H1 (cell line): ENCODE measurements around the gene DAPK2. TPM values are rescaled to one million over a fixed set of nuclear protein-coding genes. Genes with fewer than 3 reads are reported as not detected.

Experiments used
- CTCF ChIA-PET: fragments of 300-600 bp; sonication (Branson Sonifier 250); formaldehyde crosslinking; loops from one replicate; lab custom pipeline; 2021; ENCODE audit not compliant: partially characterized antibody; lab: Charles Lee
- POLR2A ChIA-PET: fragments of 300-600 bp; sonication (Branson Sonifier 250); formaldehyde crosslinking; loops from one replicate; lab custom pipeline; 2021; ENCODE audit warnings: inconsistent platforms; ENCODE audit not compliant: partially characterized antibody; lab: Charles Lee
- DNase-seq, 2 experiments: peaks; one replicate each; pipeline versions ENCODE4 v3.0.0 to v3.0.0-alpha.2; 2010 to 2022; ENCODE audit warnings: low spot score in 2 of 2, low read depth in 1 of 2, mixed read lengths in 1 of 2
- FAIRE-seq: peaks from 2 replicates; lab custom pipeline; 2011; peaks lifted over from hg19 to GRCh38; lab: Jason Lieb, UNC
- H2AFZ ChIP-seq: 2 replicates; pipeline ENCODE4 v1.8.1; 2012; ENCODE audit warnings: low read length, inconsistent platforms
- H2AK5ac ChIP-seq: 2 replicates; pipeline ENCODE4 v1.6.1; 2013; ENCODE audit warnings: low read depth, low read length
- H2BK120ac ChIP-seq: replicated peaks from 2 replicates; pipeline ENCODE3; 2013; ENCODE audit warnings: low read depth, low read length, inconsistent platforms
- H2BK12ac ChIP-seq: 2 replicates; pipeline ENCODE4 v1.6.1; 2013; ENCODE audit warnings: low read depth, low read length
- H2BK15ac ChIP-seq: 2 replicates; pipeline ENCODE4 v1.6.1; 2013; ENCODE audit warnings: low read length
- H2BK20ac ChIP-seq: 2 replicates; pipeline ENCODE4 v1.6.1; 2013; ENCODE audit warnings: low read length
- H2BK5ac ChIP-seq: 2 replicates; pipeline ENCODE4 v1.6.1; 2013; ENCODE audit warnings: low read depth, low read length
- H3K14ac ChIP-seq: 2 replicates; pipeline ENCODE4 v1.6.1; 2013; ENCODE audit warnings: inconsistent platforms; ENCODE audit not compliant: insufficient read length
- H3K18ac ChIP-seq: 2 replicates; pipeline ENCODE4 v1.6.1; 2013; ENCODE audit warnings: low read length; ENCODE audit errors: extremely low read depth
- H3K23ac ChIP-seq: 2 replicates; pipeline ENCODE4 v1.6.1; 2013; ENCODE audit warnings: inconsistent platforms; ENCODE audit not compliant: insufficient read length
- H3K23me2 ChIP-seq: 2 replicates; pipeline ENCODE4 v1.6.1; 2013; ENCODE audit warnings: low read depth, low read length
- H3K27ac ChIP-seq: 2 replicates; pipeline ENCODE4 v1.6.1; 2011; ENCODE audit warnings: low read depth, low read length, inconsistent platforms
- H3K27me3 ChIP-seq, 4 experiments: replicated peaks in 1 of 4; 1 replicate in 1 of 4; 2 replicates in 3 of 4; pipeline versions ENCODE4 v1.6.1 to v1.8.1; 2011 to 2013; ENCODE audit warnings: low read length in 3 of 4, mild to moderate bottlenecking in 3 of 4, inconsistent platforms in 2 of 4, mixed read lengths in 2 of 4, moderate library complexity in 1 of 4; ENCODE audit not compliant: control insufficient read depth in 3 of 4, insufficient read depth in 3 of 4; ENCODE audit errors: extremely low read depth in 1 of 4
- H3K36me3 ChIP-seq, 4 experiments: 2 replicates each; pipeline versions ENCODE4 v1.6.1 to v1.8.1; 2011 to 2013; ENCODE audit warnings: mild to moderate bottlenecking in 4 of 4, low read length in 3 of 4, moderate library complexity in 2 of 4, control low read depth in 1 of 4, inconsistent platforms in 1 of 4; ENCODE audit not compliant: insufficient read depth in 4 of 4, control insufficient read depth in 2 of 4
- H3K4ac ChIP-seq: replicated peaks from 2 replicates; pipeline ENCODE3; 2013; ENCODE audit warnings: low read length, low read depth, mixed read lengths, inconsistent platforms; ENCODE audit not compliant: insufficient read length
- H3K4me1 ChIP-seq, 4 experiments: replicated peaks in 1 of 4; 1 replicate in 1 of 4; 2 replicates in 3 of 4; pipeline versions ENCODE4 v1.6.1 to v1.8.1; 2011 to 2013; ENCODE audit warnings: low read length in 3 of 4, inconsistent platforms in 2 of 4, mixed read lengths in 1 of 4; ENCODE audit not compliant: insufficient read depth in 4 of 4, control insufficient read depth in 3 of 4
- H3K4me2 ChIP-seq, 2 experiments: 2 replicates each; pipeline versions ENCODE4 v1.6.1 to v1.8.1; 2011 to 2013; ENCODE audit warnings: low read depth in 2 of 2, low read length in 2 of 2, control low read depth in 1 of 2, inconsistent platforms in 1 of 2, mild to moderate bottlenecking in 1 of 2; ENCODE audit not compliant: insufficient read depth in 1 of 2
- H3K4me3 ChIP-seq, 4 experiments: fragments of 200-600, 300-600 bp in 1 of 4; sonication (generic), shearing (Covaris generic), sonication (Bioruptor Twin) in 1 of 4; 2 replicates each; pipeline versions ENCODE4 v1.5.1 to v1.8.1; 2011 to 2016; ENCODE audit warnings: low read length in 4 of 4, low read depth in 3 of 4, control low read depth in 2 of 4, inconsistent platforms in 2 of 4, mild to moderate bottlenecking in 2 of 4, mixed read lengths in 1 of 4, moderate library complexity in 1 of 4; ENCODE audit not compliant: insufficient read depth in 2 of 4; ENCODE audit errors: extremely low read depth in 1 of 4
- H3K56ac ChIP-seq: replicated peaks from 2 replicates; pipeline ENCODE3; 2013; ENCODE audit warnings: low read depth, mild to moderate bottlenecking, mixed read lengths, low read length, inconsistent platforms; ENCODE audit not compliant: insufficient read length
- H3K79me1 ChIP-seq: 2 replicates; pipeline ENCODE4 v1.6.1; 2013; ENCODE audit warnings: low read depth, low read length, control low read depth
- H3K79me2 ChIP-seq, 2 experiments: 2 replicates each; pipeline versions ENCODE4 v1.6.1 to v1.8.1; 2012 to 2013; ENCODE audit warnings: low read length in 2 of 2, mild to moderate bottlenecking in 2 of 2, inconsistent platforms in 1 of 2; ENCODE audit not compliant: insufficient read depth in 2 of 2, control insufficient read depth in 1 of 2
- H3K9ac ChIP-seq, 4 experiments: replicated peaks in 1 of 4; 1 replicate in 1 of 4; 2 replicates in 3 of 4; pipeline versions ENCODE4 v1.6.1 to v1.8.1; 2011 to 2013; ENCODE audit warnings: low read depth in 3 of 4, low read length in 3 of 4, control low read depth in 2 of 4, mild to moderate bottlenecking in 2 of 4, moderate library complexity in 2 of 4, inconsistent platforms in 1 of 4; ENCODE audit errors: extremely low read depth in 1 of 4
- H3K9me3 ChIP-seq, 2 experiments: 2 replicates each; pipeline versions ENCODE4 v1.6.1 to v1.8.1; 2012 to 2013; ENCODE audit warnings: mild to moderate bottlenecking in 2 of 2, moderate library complexity in 2 of 2, control low read depth in 1 of 2, inconsistent platforms in 1 of 2, low read depth in 1 of 2, low read length in 1 of 2, mixed read lengths in 1 of 2; ENCODE audit not compliant: insufficient read depth in 2 of 2
- H4K20me1 ChIP-seq, 2 experiments: replicated peaks in 1 of 2; 2 replicates each; pipeline versions ENCODE3 to v1.8.1; 2011 to 2013; ENCODE audit warnings: inconsistent platforms in 2 of 2, low read length in 2 of 2, mild to moderate bottlenecking in 1 of 2; ENCODE audit not compliant: insufficient read depth in 2 of 2, control insufficient read depth in 1 of 2
- H4K5ac ChIP-seq: 2 replicates; pipeline ENCODE4 v1.6.1; 2013; ENCODE audit warnings: low read length, low read depth, mixed read lengths, inconsistent platforms; ENCODE audit not compliant: insufficient read length
- H4K8ac ChIP-seq: 2 replicates; pipeline ENCODE4 v1.8.0; 2013; ENCODE audit warnings: mild to moderate bottlenecking, moderate library complexity, low read length, inconsistent platforms; ENCODE audit not compliant: insufficient read depth; ENCODE audit errors: extremely low read depth
- H4K91ac ChIP-seq: replicated peaks from 2 replicates; pipeline ENCODE3; 2013; ENCODE audit warnings: low read length, mixed read lengths, inconsistent platforms; ENCODE audit not compliant: insufficient read length
- ASH2L ChIP-seq: fragments of 200-600, 300-600 bp; sonication (generic); IDR thresholded peaks from one replicate; pipeline ENCODE4 v1.7.1; 2017; ENCODE audit warnings: low read length
- YY1 ChIP-seq: IDR thresholded peaks from 2 replicates; pipeline ENCODE4 v1.6.1; 2011; ENCODE audit warnings: low read depth, mild to moderate bottlenecking, low read length
- WGBS, 2 experiments: shearing (Covaris generic) in 1 of 2; methylation state at CpG; one replicate each; pipeline versions ENCODE4 v1.1.6 to v1.1.7; 2013 to 2015; ENCODE audit warnings: low lambda C conversion rate in 2 of 2, mixed read lengths in 2 of 2, inconsistent platforms in 1 of 2, low coverage in 1 of 2, missing lambda C conversion rate in 1 of 2; ENCODE audit not compliant: insufficient replicate concordance in 2 of 2, insufficient coverage in 1 of 2, insufficient read length in 1 of 2; ENCODE audit errors: extremely low coverage in 1 of 2, missing lambda C conversion rate in 1 of 2; 5-methylcytosine and 5-hydroxymethylcytosine counted together
- polyA plus RNA-seq, 7 experiments: library from polyadenylated mRNA; depleted of rRNA in 3 of 7; stranded (reverse) in 5 of 7; unstranded in 2 of 7; fragments of >200 nt in 5 of 7; fragments of 200-250 nt in 2 of 7; gene quantifications; 1 replicate in 5 of 7; 2 replicates in 1 of 7; 4 replicates in 1 of 7; pipeline versions ENCODE4 v1.2.1 to v1.2.3, GENCODE V29; 2011 to 2013; ENCODE audit warnings: missing spikeins in 2 of 7, mixed read lengths in 2 of 7
- total RNA-seq: library from RNA; stranded (reverse); fragmentation: NEBNext Ultra II Directional; extraction: Animal tissue kit (Norgen Biotek cat#: 25700); gene quantifications from 2 replicates; pipeline ENCODE4 v1.2.1, GENCODE V29; 2021

The DAPK2 gene
- total and polyA plus RNA-seq, 2 of the 8 experiments (the other 6 are each of a cell fraction or from before 2014, with no cell fraction given): 1.8 to 2.9 TPM

DNA sequence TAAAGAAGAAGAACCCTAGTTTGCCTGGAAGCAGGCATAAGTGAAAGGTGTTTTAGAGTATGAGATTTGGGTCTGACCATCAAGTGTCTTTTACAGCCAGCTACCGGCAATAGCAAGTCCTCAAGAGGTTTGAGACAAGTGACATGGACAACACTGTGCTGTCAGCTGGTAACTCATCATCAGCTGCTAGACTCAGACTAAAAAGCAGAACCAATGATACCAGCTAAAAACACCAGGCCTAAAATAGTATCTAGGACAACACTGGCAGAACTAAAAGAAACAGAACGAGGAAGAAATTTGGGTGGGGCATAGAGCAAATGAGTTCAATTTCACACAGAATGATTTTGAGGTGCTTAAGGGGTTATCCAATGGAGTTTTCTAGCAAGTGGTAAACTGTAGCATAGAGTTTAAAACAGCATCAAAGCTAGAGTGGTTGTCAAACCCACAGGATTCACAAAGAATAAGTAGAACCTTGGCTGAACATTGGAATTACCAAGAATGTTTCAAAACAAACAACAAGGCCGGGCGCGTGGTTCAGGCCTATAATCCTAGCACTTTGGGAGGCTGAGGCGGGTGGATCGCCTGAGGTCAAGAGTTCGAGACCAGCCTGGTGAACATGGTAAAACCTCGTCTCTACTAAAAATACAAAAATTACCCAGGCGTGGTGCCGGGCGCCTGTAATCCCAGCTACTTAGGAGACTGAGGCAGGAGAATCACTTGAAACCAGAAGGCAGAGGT lies 43.4 kb upstream of the DAPK2 start:
- Histone ChIP-seq H4K5ac (no peak overlapping the region), H3K4me2 (no peak overlapping the region), H3K23me2 (peaks cover 7% of the 10 kb centered on the region), H2AK5ac (no peak overlapping the region), H2BK15ac (no peak overlapping the region), H3K9ac (no peak overlapping the region), H4K91ac (no peak overlapping the region), H3K23ac (no peak overlapping the region), H4K20me1 (peaks cover 0 to 2% of the 10 kb centered on the region in 2 experiments), H3K27me3 (no peaks in the 10 kb centered on the region), H3K18ac (no peak overlapping the region), H3K4me1 (peaks cover 0 to 2% (median under 1%) of the 10 kb centered on the region in 4 experiments; a peak in 5 of 7 replicates), H3K14ac (no peak overlapping the region), H2AFZ (no peak overlapping the region), H3K27ac (no peak overlapping the region), H2BK120ac (no peak overlapping the region), H2BK5ac (no peak overlapping the region), H2BK12ac (no peak overlapping the region), H3K36me3 (peaks cover 0 to 32% (median 12%) of the 10 kb centered on the region in 4 experiments; a peak in 7 of 8 replicates), H3K9me3 (no peaks in the 10 kb centered on the region), H2BK20ac (no peak overlapping the region), H4K8ac (no peak overlapping the region), H3K79me1 (peaks cover 2% of the 10 kb centered on the region), H3K4ac (no peak overlapping the region), H3K4me3 (no peak overlapping the region), H3K79me2 (peaks cover 0 to 31% of the 10 kb centered on the region in 2 experiments; a peak in 2 of 4 replicates), H3K56ac (no peak overlapping the region)
- POLR2A ChIA-PET: interaction anchor here (0.9 kb wide), 1 partner anchor 49 kb away, joined by 3 read pairs; no protein-coding TSS in a partner anchor
- CTCF ChIA-PET: interaction anchor here (0.5 to 1.3 kb wide), 5 partner anchors 10 to 126 kb away, joined by 3 to 4 read pairs (median 3); no protein-coding TSS in a partner anchor
- WGBS, 2 experiments: 96% methylated on average over 12 of the region's 12 CpGs; no CpG with 5 or more reads in 1 of the 2 experiments
- FAIRE-seq (no peak), DNase-seq (no peak)
- TF ChIP-seq ASH2L (no peak), YY1 (no peak)
